Fibroblast of the aortic adventitia (primary cell): ENCODE data around the gene APIP. TPM values are rescaled to one million over a fixed set of nuclear protein-coding genes. Genes with fewer than 3 reads are reported as not detected.
A peak's percentile ranks its signal among the peaks of the same experiment; 100 is the strongest.
"Not testable (repeated sequence)": the region's sequence is repeated elsewhere in the genome, so short reads cannot be mapped to it uniquely, and the experiment has no call there.

Experiments
- DNase-seq: peaks from one replicate; pipeline ENCODE4 v3.0.0-alpha.2; 2010; ENCODE audit warnings: low read depth
- H3K4me3 ChIP-seq: 2 replicates; pipeline ENCODE4 v1.5.1; 2011; ENCODE audit warnings: low read depth, mild to moderate bottlenecking, control low read depth, low read length, moderate library complexity
- CTCF ChIP-seq: IDR thresholded peaks from 2 replicates; pipeline ENCODE4 v1.5.1; 2011; ENCODE audit warnings: mild to moderate bottlenecking, low read length, control low read depth, inconsistent platforms; ENCODE audit not compliant: insufficient read depth
- total RNA-seq: library from RNA; depleted of rRNA; stranded (reverse); fragments of >200 nt; gene quantifications from 2 replicates; pipeline ENCODE4 v1.2.3, GENCODE V29; 2012; ENCODE audit warnings: low replicate concordance

The APIP gene
- total RNA-seq, 1 donor = 32.4 TPM

- peak; percentile 76 for DNase-seq
- TF ChIP-seq CTCF = peak; percentile 64
- H3K4me3 ChIP-seq = no peak overlapping the region
Observed at GRCh38 chr11:34926101-34926830, 10.1 kb upstream of the APIP start.

GRCh38 chr11:34924714-34925113, 8.5 kb upstream of the APIP start:
- no peak overlapping the region for H3K4me3 ChIP-seq
- TF ChIP-seq CTCF = no peak
- no peak for DNase-seq

GRCh38 chr11:34921156-34921555, 5.0 kb upstream of the APIP start:
- H3K4me3 ChIP-seq = no peak overlapping the region
- TF ChIP-seq CTCF = no peak
- DNase-seq = no peak

- peak; percentile 54 for DNase-seq
- H3K4me3 ChIP-seq = peak overlapping the region; percentile 96
- no peak for TF ChIP-seq CTCF
Observed at GRCh38 chr11:34916843-34917770, 928 bp upstream of the APIP start.

- peak; percentile 53 for DNase-seq
- TF ChIP-seq CTCF = no peak
- H3K4me3 ChIP-seq = peak overlapping the region; percentile 96
Observed at GRCh38 chr11:34915136-34916014, 804 bp downstream of the APIP start.

- not testable (repeated sequence) for DNase-seq, H3K4me3 ChIP-seq
Observed at GRCh38 chr11:34913556-34913955, 2.6 kb downstream of the APIP start.
